Hypothalamus (tissue), 51 donors: ENCODE results near the gene FRMD5.

Experiments
- DNase-seq, 51 donors: peaks; one replicate each; lab custom pipeline; 2025; lab: John Stamatoyannopoulos, UW

The FRMD5 gene

DNA sequence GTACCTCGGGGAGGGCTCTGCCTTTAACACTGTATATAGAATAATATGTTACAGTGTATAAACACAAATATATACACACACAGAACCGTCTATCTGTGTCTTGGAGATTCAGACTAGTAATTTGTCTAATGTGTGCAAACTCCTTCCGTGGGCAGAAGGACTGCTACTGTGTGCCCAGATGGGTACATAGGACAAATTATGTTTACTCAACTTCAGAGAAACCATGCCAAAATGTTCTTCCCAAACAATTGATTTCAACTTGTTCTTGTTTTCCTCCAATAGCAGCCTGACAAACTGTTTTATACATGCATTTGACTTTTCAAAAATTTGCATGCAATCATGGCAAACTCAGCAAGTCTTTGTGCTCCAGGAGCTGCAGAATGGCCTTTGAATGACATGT is 97.5 kb downstream of the FRMD5 start:
- DNase-seq, result no peak

DNA sequence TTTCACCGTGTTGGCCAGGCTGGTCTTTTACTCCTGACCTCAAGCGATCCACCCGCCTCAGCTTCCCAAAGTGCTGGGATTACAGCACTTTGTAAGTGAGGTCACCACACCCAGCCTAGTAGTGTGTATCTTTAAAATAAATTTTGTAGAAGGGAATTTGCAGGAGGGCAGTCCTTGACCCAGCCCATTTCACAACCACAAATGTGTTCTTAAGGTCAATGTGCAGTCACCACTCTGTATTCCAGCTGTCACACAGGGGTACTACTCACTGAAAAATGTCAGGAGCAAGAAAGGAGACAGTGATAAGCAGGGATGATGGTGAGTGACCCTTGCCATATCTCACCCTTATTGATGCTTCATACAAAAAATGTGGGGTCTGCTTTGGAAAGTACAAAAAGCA is 98.5 kb downstream of the FRMD5 start:
- DNase-seq, result no peak

DNA sequence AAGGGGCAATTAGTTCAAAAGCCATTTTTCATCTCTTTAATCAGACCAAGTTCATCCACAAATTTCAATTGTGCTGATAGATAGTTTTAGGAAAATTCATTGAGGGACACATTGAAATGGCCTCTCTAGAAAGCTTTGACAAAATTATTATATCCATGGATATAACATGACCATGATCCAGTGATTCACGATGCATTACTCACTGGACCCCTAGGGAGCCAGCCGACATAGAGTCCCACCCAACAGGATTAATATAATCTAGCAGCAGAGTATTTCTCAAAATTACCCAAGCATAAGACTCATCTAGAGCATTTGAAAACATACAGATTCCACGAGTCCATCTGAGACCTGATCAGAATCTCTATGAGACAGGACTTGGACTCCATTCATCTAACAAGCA is 100.3 kb downstream of the FRMD5 start:
- DNase-seq, result no peak

DNA sequence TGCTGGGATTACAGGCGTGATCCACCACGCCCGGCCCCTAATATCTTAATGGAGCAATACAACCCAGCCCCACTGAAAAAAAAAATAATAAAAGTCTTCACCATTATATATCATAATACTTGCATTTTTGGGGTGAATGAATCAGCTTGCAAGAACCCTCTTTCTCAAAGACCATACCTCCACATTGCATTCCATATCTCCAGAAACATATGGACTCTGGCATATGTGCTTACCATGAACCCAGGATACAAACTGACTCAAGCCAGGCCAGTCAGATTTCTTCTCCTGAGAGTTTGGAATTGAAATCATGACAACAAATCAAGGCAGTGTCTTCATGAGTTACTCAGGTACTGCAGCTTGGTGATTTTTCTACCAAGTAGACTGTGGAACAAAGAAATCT is 101.2 kb downstream of the FRMD5 start:
- DNase-seq, result no peak

DNA sequence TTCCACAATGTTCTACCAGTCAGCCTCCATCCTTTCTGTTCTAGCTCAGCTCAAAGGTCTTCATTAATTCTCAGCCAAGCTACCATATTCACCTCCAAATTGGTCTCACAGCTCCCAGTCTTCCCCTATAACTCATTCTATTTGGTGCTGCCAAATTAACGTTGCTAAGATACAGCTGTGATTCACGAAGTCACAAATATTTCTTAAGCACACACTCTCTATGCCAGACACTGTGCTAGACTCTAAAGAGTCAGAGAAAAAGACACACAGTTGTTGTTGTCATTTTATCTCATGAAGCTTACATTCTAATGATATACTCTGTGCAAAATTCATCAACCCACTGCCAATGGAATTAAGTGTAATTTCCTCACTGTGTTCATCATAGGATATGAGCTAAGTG is 102.8 kb downstream of the FRMD5 start:
- DNase-seq, result peak in 1 of 51 donors; percentile 7

DNA sequence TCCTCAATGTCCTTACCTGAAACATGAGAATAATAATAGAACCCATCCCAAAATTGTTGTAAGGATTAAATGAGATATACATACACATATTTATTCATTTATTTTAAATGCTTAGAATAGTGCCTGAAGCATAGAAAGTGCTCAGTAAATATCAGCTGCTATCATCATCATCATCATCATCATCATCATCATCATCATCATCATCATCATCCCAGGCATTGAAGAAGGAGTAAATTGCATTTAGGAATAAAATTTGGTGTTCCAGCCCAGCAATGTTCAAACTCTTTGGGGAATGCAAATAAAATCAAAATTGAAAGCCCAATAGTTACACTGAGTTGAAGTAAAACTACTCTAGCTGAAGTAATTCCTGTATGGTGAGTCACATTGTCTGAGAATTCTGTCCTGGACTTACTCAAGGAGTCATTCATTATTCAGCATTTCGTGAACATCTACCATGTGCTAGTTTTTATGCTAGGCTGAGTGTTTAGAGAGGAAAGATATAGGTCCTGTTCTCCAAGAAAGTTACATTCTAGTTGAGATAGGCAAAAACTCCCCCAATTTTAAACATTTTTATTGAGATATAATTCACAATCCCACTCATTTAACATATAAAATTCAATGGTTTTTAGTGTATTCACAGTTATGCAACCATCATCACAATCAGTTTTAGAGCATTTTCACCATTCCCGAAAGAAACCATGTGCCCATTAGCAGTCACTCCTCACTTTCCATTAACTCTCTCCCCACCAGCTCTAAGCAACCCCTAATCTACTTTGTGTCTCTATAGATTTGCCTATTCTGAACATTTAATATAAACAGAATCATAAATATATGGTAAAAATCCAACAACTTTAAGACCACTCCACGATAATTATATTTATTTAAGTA is 107.2 kb downstream of the FRMD5 start:
- no peak for DNase-seq

DNA sequence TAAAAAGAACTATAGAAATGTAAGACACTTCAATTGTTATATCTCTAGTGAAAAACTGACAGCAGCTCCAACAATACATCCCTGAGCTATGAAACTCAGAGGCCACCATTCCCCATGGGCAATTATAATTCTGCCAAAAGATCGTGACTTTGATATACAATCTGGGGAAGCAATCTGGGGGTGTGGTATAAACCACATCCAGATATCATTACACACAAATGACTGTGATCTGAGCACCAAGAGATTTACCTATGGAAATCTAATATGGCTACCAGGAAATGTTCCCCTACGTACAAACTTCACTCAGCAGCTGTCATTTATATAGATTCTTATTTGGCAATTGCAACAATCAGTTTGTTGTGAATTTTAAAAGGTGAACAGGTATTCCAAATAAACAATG is 110.3 kb downstream of the FRMD5 start:
- DNase-seq, result no peak

DNA sequence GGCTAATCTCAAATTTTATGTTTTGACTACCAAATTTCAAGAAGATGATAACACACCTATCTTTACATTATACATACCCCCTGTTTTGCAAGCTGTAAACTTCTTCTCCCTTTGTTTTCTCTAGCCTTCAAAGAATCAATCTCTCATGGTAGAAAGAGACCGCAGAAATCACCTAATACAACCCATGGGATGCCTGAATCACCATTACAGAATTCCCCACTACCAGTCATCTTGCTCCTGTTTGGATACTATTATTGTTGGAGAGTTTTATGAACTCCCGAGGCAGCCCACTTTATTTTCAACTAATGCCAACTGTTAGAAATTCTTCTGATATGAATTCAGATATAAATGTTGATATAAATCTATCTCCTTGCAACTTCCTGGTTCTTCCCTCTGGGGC is 110.9 kb downstream of the FRMD5 start:
- DNase-seq, result no peak

DNA sequence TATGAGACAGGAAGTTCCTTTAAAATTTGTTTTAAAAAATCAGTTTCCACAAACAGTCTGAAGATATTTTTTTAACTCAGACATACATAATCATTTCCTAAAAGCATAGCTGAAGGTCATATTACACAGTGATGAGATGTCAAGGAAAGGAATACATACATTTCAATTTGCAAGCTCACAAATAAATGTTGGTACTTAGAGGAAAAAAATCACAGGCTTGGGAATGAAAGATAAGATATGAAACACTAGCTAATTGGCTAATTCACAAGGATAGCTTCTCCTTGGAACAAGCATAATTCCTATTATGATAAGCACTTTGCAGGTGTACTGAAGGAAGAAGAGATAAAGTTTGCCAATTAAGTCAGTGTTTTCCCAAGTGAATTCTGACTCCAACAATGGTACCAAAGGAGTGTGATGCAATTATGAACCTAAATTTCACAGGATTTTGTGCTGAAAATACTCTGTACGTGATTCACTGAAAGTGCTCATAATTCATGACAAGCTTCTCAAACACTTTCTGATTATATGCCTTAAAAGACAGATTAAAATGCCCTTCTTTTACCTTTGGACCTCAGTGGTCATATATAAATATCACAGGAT is 112.4 kb downstream of the FRMD5 start:
- peak in 1 of 51 donors; percentile 13 for DNase-seq

DNA sequence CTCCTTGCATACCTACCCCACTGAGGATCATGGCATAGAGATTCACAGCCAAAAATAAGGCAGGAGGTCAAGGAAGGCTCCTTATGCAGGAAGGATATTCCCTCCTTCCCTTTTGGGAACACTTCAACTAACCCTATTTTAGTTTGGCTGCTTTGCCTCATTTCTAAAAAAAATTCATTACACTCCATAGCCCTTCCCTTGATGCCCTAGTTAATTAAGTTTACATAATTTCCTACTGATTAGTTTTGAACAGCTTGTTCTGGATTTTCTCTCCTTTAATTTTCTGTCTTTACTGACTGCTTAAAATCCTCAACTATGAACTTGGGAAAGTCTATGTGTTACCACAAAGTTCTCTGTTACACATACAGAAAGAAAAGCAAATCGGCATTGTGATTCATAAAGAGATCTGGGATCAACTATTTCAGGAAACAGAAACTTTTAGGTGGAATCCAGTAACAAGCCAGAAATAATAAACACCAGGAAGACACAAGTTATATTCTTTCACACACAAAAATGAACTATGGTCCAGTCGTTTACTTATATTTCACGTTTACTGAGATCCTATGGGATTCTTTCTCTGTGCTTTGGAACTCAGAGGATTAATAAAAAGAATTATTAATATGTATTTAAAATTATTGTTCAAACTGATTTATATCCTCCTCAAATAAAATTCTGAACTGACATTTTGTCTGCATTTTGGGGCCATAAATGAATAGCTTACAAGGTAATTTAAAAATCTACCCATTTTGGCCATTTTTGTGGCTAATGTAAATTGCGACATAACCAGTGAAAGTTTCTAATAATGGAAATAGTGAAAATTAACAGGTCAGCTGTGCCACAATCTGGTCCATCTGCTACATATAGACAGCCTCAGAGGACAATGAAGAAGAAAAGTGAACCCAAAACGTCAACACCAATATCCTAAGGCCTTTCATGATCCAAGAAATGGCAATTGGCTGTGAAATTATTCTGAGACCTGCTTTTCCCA is 113.8 kb downstream of the FRMD5 start:
- DNase-seq, result no peak

DNA sequence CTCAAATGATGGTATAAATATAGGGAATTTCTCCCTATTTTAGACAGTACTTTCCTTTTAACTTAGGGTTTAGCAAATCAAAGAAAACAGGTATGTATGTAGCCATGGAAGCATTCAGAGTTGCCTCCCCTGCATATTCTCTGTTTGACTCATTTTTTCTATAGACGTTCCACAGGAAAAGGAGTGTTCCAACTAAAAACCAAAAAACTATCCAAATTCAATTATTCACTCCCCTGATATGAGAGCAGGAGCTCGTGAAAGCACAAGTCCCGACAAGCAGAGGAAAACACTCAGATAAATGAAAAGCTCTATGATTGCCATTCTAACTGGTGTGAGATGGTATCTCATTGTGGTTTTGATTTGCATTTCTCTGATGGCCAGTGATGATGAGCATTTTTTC is 119.5 kb downstream of the FRMD5 start:
- DNase-seq, result no peak

DNA sequence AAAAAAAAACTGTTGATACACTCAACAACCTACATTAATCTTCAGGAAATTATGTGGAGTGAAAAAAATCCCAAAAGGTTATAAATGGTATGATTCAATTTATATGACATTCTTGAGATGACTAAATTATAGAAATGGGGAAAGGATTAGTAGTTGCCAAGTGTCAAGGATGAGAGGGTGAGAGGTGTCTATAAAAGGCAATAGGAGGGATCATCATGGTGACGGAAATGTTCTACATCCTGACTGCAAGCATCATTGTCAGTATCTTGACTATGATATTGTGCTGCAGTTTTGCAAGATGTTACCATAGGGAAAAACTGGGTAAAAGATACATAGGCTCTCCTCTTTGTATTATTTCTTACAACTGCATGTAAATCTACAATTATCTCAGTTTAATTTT is 125.6 kb downstream of the FRMD5 start:
- DNase-seq, result no peak

DNA sequence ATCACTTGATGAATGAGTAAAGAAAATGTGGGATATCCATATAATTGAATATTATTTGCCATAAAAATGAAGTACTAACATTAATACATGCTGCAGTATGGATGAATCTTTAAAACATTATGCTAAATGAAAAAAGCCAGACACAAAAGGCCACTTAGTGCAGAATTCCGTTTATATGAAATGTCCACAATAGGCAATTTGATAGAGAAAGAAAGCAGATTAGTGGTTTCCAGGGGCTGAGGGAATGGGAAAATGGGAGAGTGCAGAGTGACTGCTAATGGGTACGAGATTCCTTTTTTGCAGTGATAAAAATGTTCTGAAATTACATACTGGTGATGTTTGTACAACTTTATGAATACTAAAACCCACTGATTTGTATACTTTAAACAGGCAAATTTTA is 126.7 kb downstream of the FRMD5 start:
- DNase-seq, result no peak

DNA sequence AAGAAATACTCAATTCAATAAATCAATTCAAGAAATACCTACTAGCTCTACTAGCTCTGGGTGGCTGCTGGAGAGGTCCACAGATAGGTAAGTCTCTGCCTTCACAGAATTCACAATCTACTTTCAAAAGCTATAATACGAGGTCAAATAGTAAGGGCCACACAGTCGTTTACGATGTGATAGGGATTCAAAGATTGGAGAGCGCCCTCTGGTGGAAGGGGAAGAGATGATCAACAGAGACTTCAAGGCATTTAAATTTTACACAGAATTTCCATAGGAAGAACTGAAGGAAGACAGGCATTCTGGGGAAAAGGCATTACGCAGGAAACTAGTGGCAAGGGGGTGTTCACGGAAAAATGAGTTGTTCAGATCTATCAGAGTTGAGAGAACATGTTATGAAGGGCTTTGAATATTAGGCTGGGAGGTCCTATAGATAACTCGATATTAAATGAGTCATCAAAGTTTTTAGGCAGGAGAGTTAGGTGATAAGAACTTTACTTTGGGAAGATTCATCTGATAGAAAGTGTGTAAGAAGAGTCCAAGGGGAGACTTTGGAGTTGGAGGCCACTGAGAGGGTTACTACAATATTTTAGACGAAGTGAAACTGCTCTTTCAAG is 128.8 kb downstream of the FRMD5 start:
- DNase-seq, result peak in 25 of 51 donors; percentile 0 to 63 (median 23)

DNA sequence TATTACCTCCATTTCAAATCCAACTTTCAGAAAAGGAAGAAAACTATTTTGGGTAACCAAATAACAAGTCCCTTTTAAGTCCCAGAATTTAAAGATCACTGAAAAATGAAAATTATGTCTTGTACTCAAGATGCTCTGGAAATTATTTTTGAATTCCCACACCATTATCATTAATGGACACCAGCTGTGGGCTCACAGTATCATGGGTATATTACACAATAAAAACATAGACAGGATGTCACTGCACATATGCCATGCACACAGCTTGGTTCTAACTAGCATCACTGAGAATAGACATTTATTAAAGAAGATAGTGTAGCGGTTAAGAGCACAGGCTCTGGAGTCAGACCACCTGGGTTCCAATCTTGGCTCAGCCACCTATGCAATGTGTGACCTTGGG is 130.4 kb downstream of the FRMD5 start:
- no peak for DNase-seq

DNA sequence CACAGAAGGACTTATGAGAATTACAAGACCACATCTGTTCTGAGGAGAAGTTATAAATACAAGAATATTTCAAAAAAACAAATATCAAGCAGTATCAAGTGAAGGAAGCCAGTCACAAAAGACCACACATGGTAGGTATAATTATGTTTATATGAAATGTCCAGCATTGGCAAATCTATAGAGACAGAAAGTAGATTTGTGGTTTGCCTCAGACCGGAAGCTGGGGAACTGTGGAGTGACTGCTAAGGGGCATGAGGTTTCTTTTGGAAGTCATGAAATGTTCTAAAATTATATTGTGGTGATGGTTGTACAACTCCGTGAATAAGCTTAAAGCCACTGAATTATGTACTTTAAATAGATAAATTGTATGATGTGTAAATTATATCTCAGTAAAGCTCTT is 136.9 kb downstream of the FRMD5 start:
- no peak for DNase-seq

DNA sequence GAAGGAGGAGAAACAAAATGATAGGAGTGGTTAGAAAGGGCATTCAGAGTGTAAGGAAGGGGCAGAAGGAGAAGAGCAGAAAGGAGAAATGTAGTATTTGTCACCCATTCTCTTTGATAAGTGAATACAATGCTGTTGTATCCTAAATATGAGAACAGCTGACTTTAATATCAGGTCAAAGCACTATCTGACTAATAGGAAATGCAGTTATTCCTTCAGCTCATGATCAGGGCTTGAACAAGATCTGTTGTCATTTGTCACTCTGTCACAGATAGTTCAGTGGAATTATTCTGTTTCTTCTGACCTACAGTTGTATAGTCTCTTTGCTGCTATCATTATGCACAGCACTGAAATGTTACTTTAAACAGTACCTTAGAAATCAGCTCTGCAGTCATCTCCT is 149.4 kb downstream of the FRMD5 start:
- no peak for DNase-seq

DNA sequence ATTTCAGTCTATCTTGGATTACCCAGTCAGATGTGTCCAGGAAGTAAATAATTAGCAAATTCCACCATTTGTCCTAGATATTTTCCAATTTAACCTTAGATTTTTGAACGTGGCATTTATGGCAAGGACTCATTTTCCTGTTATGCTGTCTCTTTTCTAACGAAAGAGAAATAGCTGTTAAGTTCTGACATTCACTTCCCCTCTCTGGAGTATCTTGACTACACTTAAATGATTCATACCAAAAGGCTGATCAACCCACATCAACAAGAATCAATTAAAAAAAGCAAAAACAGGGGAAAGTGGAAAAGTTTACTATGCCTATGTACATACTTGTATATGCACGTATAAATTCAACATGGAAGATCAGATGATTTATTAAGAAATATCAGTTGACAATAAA is 149.9 kb downstream of the FRMD5 start:
- DNase-seq, result no peak

DNA sequence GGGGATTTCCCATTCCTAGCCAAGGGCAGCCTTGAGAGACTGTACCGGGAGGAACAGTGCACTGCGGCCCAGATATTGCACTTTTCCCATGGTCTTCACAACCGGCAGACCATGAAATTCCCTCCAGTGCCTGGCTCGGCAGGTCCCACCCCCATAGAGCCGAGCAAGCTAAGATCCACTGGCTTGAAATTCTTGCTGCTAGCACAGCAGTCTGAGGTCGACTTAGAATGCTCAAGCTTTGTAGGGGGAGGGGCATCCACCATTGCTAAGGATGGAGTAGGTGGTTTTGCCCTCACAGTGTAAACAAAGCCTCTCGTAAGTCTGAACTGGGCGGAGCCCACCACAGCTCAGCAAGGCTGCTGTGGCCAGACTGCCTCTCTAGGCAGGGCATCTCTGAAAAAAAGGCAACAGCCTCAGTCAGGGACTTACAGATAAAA is 156.3 kb downstream of the FRMD5 start:
- no peak for DNase-seq

DNA sequence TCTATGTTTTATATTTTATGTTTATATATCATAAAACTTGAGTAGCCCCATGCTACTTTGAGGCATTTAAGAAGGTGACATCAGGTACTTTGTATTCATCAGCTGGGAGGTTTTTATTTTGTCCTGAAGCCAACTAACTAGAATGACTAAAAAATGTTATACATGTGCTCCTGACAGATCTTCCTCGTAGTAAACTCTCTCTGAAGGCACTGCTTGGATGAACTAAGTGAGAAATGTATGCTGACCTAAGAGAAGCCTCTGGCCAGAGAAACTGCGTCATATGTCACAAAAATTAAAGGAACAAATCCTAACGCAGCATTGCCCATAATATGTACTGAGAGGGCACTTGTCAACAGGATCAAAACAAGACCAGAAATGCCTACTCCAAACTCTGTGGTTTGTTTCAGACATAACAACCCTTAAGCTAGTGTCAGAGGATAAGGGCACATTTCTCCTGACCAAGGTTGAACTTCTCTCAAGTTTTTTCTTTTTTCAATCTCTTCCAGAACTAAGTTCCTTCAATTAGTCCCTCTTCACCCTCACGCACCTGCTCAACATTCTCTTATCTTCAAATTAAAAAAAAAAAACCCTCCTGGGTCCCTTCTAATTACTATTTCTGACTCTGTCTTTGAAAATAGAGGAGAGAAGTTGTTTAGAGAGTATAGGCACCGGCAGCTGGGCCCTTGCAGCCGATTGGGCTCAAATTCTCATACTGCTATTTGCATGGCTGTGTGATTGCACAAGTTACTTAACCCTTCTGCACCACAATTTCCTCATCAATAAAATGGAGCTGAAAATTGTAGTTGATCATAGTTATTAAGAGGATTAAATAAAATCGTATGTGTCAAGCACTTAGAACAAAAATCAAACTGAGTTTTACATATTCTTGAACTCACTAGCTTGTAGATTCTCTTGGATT is 159.0 kb downstream of the FRMD5 start:
- DNase-seq, result no peak
